Measurements from ENCODE around the gene POLE. TPM values are rescaled to one million over a fixed set of nuclear protein-coding genes. Genes with fewer than 3 reads are reported as not detected.
A peak's percentile ranks its signal among the peaks of the same experiment; 100 is the strongest.

The POLE gene
- total RNA-seq, 4 donors from 2014 or later = 58.3 to 198 (median 84.3) TPM

GRCh38 chr12:132619386-132620112, 67.6 kb downstream of the POLE start:
- peaks cover 0 to 19% (median 0%) of the 10 kb centered on the region in 4 donors for H3K4me1 ChIP-seq
- peaks cover 0 to 6% (median 0%) of the 10 kb centered on the region in 3 donors for H3K36me3 ChIP-seq
- DNase-seq = no peak
- TF ChIP-seq CTCF (IDR thresholded peaks at IDR 0.05) (no peak), POLR2A (IDR thresholded peaks at IDR 0.05) (no peak)
- H3K4me3 ChIP-seq = no peak overlapping the region
- H3K27ac ChIP-seq = no peak overlapping the region
- H3K27me3 ChIP-seq = peaks cover 0 to 26% of the 10 kb centered on the region in 2 donors
- peaks cover 0 to 13% (median 7%) of the 10 kb centered on the region in 4 donors for H3K9me3 ChIP-seq

GRCh38 chr12:132619071-132619385, 68.1 kb downstream of the POLE start:
- peaks cover 0 to 26% of the 10 kb centered on the region in 2 donors for H3K27me3 ChIP-seq
- H3K36me3 ChIP-seq = peaks cover 0 to under 1% (median 0%) of the 10 kb centered on the region in 3 donors
- TF ChIP-seq CTCF (IDR thresholded peaks at IDR 0.05) = no peak
- no peak for TF ChIP-seq POLR2A (IDR thresholded peaks at IDR 0.05)
- H3K4me1 ChIP-seq = peaks cover 0 to 19% (median 0%) of the 10 kb centered on the region in 4 donors
- H3K4me3 ChIP-seq = peak overlapping the region in 1 of 4 donors; percentile 29
- peaks cover 0 to 13% (median 7%) of the 10 kb centered on the region in 4 donors for H3K9me3 ChIP-seq
- no peak overlapping the region for H3K27ac ChIP-seq
- DNase-seq = no peak

- peak within 1 kb of the TSS in 3 of 4 donors; percentile 29 to 32 (median 32) for H3K4me3 ChIP-seq
- DNase-seq = no peak
These were observed 68.5 kb downstream of the POLE start, which contains the start of gene P2RX2 for GRCh38 chr12:132618683-132619043. TSS of gene P2RX2 (plus strand) at chr12:132618776. CDS start at chr12:132618817, 41 bp downstream.

GRCh38 chr12:132617822-132618682, 69.1 kb downstream of the POLE start:
- no peak overlapping the region for H3K27ac ChIP-seq
- H3K27me3 ChIP-seq = peaks cover 0 to 26% of the 10 kb centered on the region in 2 donors
- H3K36me3 ChIP-seq = no peaks in the 10 kb centered on the region
- peaks cover 0 to 17% (median 0%) of the 10 kb centered on the region in 4 donors for H3K4me1 ChIP-seq
- no peak for DNase-seq
- H3K4me3 ChIP-seq = peak overlapping the region in 3 of 4 donors; percentile 29 to 32 (median 32)
- peaks cover 0 to 13% (median 7%) of the 10 kb centered on the region in 4 donors for H3K9me3 ChIP-seq
- TF ChIP-seq POLR2A (IDR thresholded peaks at IDR 0.05) = no peak
- TF ChIP-seq CTCF (IDR thresholded peaks at IDR 0.05) = no peak

More at GRCh38 chr12:132618683-132619043, 68.5 kb downstream of the POLE start, which contains the start of gene P2RX2:
- Histone ChIP-seq H3K27me3 (peaks cover 0 to 26% of the 10 kb centered on the region in 2 donors), H3K4me1 (peaks cover 0 to 19% (median 0%) of the 10 kb centered on the region in 4 donors), H3K36me3 (no peaks in the 10 kb centered on the region), H3K27ac (no peak within 1 kb of the TSS), H3K9me3 (peaks cover 0 to 13% (median 7%) of the 10 kb centered on the region in 4 donors)
- TF ChIP-seq CTCF (IDR thresholded peaks at IDR 0.05) = no peak
- no peak for TF ChIP-seq POLR2A (IDR thresholded peaks at IDR 0.05)

GRCh38 chr12:132617135-132617701, 69.9 kb downstream of the POLE start:
- H3K36me3 ChIP-seq = no peaks in the 10 kb centered on the region
- H3K4me3 ChIP-seq = no peak overlapping the region
- H3K4me1 ChIP-seq = peaks cover 0 to 8% (median 0%) of the 10 kb centered on the region in 4 donors
- no peak for DNase-seq
- peaks cover 0 to 13% (median 7%) of the 10 kb centered on the region in 4 donors for H3K9me3 ChIP-seq
- no peak overlapping the region for H3K27ac ChIP-seq
- TF ChIP-seq CTCF (IDR thresholded peaks at IDR 0.05) (no peak), POLR2A (IDR thresholded peaks at IDR 0.05) (no peak)
- peaks cover 0 to 26% of the 10 kb centered on the region in 2 donors for H3K27me3 ChIP-seq

All from Peyer's patch (tissue), 4 donors.